Measurements from ENCODE around the gene UTP18. TPM values are rescaled to one million over a fixed set of nuclear protein-coding genes. Genes with fewer than 3 reads are reported as not detected.

Gene UTP18
- total and polyA plus RNA-seq, 8 donors, result 21.1 to 52.9 (median 40.7) TPM

- H3K4me1 ChIP-seq, result no peaks in the 10 kb centered on the region
- ATAC-seq (no peak), DNase-seq (no peak)
- H3K9me3 ChIP-seq, result no peaks in the 10 kb centered on the region
- H3K27me3 ChIP-seq, result peaks cover 0 to 9% of the 10 kb centered on the region in 2 donors
- H3K36me3 ChIP-seq, result no peaks in the 10 kb centered on the region
- H3K27ac ChIP-seq, result no peak overlapping the region
- TF ChIP-seq CTCF (IDR thresholded peaks at IDR 0.05), result no peak
- intact Hi-C loops (cut with DNase I), result no loop called here
- no peak overlapping the region for H3K4me3 ChIP-seq
These were observed 86.1 kb downstream of the UTP18 start for GRCh38 chr17:51346218-51346982.

Other genes with a start within 250 kb of the UTP18 start
- 100 to 1,000 TPM; 105 to 116 TPM for gene SPAG9, start 139.7 kb upstream of the UTP18 start, total RNA-seq
- gene SPAG9, start 139.7 kb upstream of the UTP18 start, polyA plus RNA-seq (ENCODE audit: insufficient read length in 6 of 6), result 100 to 1,000 TPM; 110 to 147 (median 120) TPM
- 100 to 1,000 TPM in 1 of 2 donors, 10 to 100 TPM in 1; 66.8 to 131 TPM for gene NME1, start 107.0 kb upstream of the UTP18 start, total RNA-seq
- gene NME1, start 107.0 kb upstream of the UTP18 start, polyA plus RNA-seq (ENCODE audit: insufficient read length in 6 of 6), result 10 to 100 TPM; 47.7 to 67.8 (median 54.6) TPM
- gene NME2, start 94.1 kb upstream of the UTP18 start, total RNA-seq, result 100 to 1,000 TPM; 451 to 546 TPM
- gene NME2, start 94.1 kb upstream of the UTP18 start, polyA plus RNA-seq (ENCODE audit: insufficient read length in 6 of 6), result 100 to 1,000 TPM; 247 to 326 (median 289) TPM
- 10 to 100 TPM; 10.0 to 11.8 TPM for gene MBTD1, start 497 bp upstream of the UTP18 start, total RNA-seq
- gene MBTD1, start 497 bp upstream of the UTP18 start, polyA plus RNA-seq (ENCODE audit: insufficient read length in 6 of 6), result 10 to 100 TPM; 49.2 to 64.9 (median 52.9) TPM